Spleen (tissue), 7 donors: ENCODE results near the gene ZNF837.

Source experiments
- CTCF ChIP-seq, 11 experiments: fragments of 200-600 bp in 7 of 11; fragments of 450-650 bp in 4 of 11; sonication (generic) in 4 of 11; IDR thresholded peaks in 8 of 11; conservative IDR thresholded peaks in 3 of 11; 1 replicate in 7 of 11; 2 replicates in 4 of 11; pipeline versions ENCODE4 v1.4.0 to v1.8.0; 2016 to 2021; ENCODE audit warnings: antibody characterized with exemption in 11 of 11, inconsistent platforms in 4 of 11, mild to moderate bottlenecking in 1 of 11
- POLR2A ChIP-seq, 3 donors: fragments of 450-650 bp; IDR thresholded peaks; one replicate each; pipeline ENCODE4 v1.5.1; 2017; ENCODE audit warnings: antibody characterized with exemption in 3 of 3, mild to moderate bottlenecking in 1 of 3
- POLR2AphosphoS5 ChIP-seq, 3 donors: sonication (generic); formaldehyde crosslinking; IDR thresholded peaks; one replicate each; pipeline ENCODE4 v1.5.1; 2017; ENCODE audit warnings: antibody characterized with exemption in 3 of 3
- donor health status: DM: no; HTN: no; CAD: no; lungs with moderate emphysema.
- donor health status: DM: no; HTN: no; CAD: no.
- donor health status: DM: no; HTN: no; CAD: no.

- TF ChIP-seq CTCF (IDR thresholded peaks at IDR 0.05 in 8 of 11, conservative IDR thresholded peaks at IDR 0.05 in 3 of 11) (no peak), POLR2AphosphoS5 (IDR thresholded peaks at IDR 0.05) (no peak), POLR2A (IDR thresholded peaks at IDR 0.05) (no peak)
Observed at GRCh38 chr19:58332697-58333096, 48.1 kb downstream of the ZNF837 start.
